ENCODE measurements around the gene DNTT. TPM values are rescaled to one million over a fixed set of nuclear protein-coding genes. Genes with fewer than 3 reads are reported as not detected.

DNTT gene
- total RNA-seq, 1 donor from 2014 or later, result 0.11 TPM

- Mint-ChIP-seq H3K4me1 (no peaks in the 10 kb centered on the region), H3K36me3 (ENCODE audit: low read depth) (no peaks in the 10 kb centered on the region), H3K4me3 (no peak overlapping the region), H3K27me3 (peaks cover 14% of the 10 kb centered on the region), H3K27ac (no peak overlapping the region), H3K9me3 (no peaks in the 10 kb centered on the region)
- intact Hi-C loops (cut with micrococcal nuclease), result no loop called here
- DNase-seq (no peak), ATAC-seq (ENCODE audit: low read depth) (no peak)
- TF ChIP-seq, protein P1, sequence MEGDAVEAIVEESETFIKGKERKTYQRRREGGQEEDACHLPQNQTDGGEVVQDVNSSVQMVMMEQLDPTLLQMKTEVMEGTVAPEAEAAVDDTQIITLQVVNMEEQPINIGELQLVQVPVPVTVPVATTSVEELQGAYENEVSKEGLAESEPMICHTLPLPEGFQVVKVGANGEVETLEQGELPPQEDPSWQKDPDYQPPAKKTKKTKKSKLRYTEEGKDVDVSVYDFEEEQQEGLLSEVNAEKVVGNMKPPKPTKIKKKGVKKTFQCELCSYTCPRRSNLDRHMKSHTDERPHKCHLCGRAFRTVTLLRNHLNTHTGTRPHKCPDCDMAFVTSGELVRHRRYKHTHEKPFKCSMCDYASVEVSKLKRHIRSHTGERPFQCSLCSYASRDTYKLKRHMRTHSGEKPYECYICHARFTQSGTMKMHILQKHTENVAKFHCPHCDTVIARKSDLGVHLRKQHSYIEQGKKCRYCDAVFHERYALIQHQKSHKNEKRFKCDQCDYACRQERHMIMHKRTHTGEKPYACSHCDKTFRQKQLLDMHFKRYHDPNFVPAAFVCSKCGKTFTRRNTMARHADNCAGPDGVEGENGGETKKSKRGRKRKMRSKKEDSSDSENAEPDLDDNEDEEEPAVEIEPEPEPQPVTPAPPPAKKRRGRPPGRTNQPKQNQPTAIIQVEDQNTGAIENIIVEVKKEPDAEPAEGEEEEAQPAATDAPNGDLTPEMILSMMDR (IDR thresholded peaks at IDR 0.05), result no peak
- ChIA-PET CTCF (interaction anchor here (1.2 to 3.7 kb wide), 2 partner anchors 90 to 303 kb away, joined by 5 to 16 read pairs; no protein-coding TSS in a partner anchor), POLR2A (interaction anchor here (1.2 kb wide), 1 partner anchor 190 kb away, joined by 3 read pairs; the partner anchor contains the start of gene ZNF518A)
Observed at GRCh38 chr10:96319754-96320474, 15.7 kb downstream of the DNTT start.

- ChIA-PET POLR2A (no interaction called here), CTCF (interaction anchor here (0.7 to 1.0 kb wide), 2 partner anchors 17 to 92 kb away, joined by 3 to 4 read pairs; no protein-coding TSS in a partner anchor)
- Mint-ChIP-seq H3K27me3 (peaks cover 7% of the 10 kb centered on the region), H3K36me3 (ENCODE audit: low read depth) (no peaks in the 10 kb centered on the region), H3K4me1 (no peaks in the 10 kb centered on the region), H3K9me3 (no peaks in the 10 kb centered on the region), H3K4me3 (no peak overlapping the region), H3K27ac (no peak overlapping the region)
- intact Hi-C loops (cut with micrococcal nuclease), result no loop called here
- TF ChIP-seq, protein P1 (IDR thresholded peaks at IDR 0.05), result no peak
- no peak for ATAC-seq (ENCODE audit: low read depth)
- no peak for DNase-seq
Observed at GRCh38 chr10:96321822-96322221, 17.6 kb downstream of the DNTT start.

- Mint-ChIP-seq H3K9me3 (no peaks in the 10 kb centered on the region), H3K4me3 (no peak overlapping the region), H3K36me3 (ENCODE audit: low read depth) (no peaks in the 10 kb centered on the region), H3K27ac (no peak overlapping the region), H3K4me1 (no peaks in the 10 kb centered on the region), H3K27me3 (peaks cover 7% of the 10 kb centered on the region)
- ATAC-seq (ENCODE audit: low read depth) (no peak), DNase-seq (no peak)
- ChIA-PET CTCF (interaction anchor here (1.1 kb wide), 1 partner anchor 305 kb away, joined by 3 read pairs; no protein-coding TSS in a partner anchor), POLR2A (no interaction called here)
- intact Hi-C loops (cut with micrococcal nuclease), result no loop called here
- TF ChIP-seq, protein P1 (IDR thresholded peaks at IDR 0.05), result no peak
Observed at GRCh38 chr10:96322275-96322674, 18.0 kb downstream of the DNTT start.

DNA sequence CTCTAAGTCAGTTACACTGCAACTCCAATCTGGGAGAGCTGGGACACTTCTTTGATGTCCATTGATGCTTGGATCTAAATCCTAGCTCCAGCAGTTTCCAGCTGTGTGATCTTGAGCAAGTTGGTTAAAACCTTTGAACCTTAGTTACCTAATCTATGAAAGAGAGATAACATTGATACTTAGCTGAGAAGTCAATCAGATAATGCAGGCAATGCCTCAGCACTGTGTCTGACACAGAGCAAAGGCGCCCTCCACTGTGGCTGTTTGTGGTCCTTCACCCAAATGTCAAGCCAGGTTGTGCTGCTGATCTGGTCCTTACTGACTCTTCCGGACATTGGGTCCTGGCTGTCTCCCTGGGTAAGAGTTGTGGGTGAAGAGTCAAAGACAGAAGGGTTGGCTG lies 20.2 kb downstream of the DNTT start:
- Mint-ChIP-seq H3K9me3 (no peaks in the 10 kb centered on the region), H3K36me3 (ENCODE audit: low read depth) (no peaks in the 10 kb centered on the region), H3K4me3 (no peak overlapping the region), H3K27ac (no peak overlapping the region), H3K4me1 (no peaks in the 10 kb centered on the region), H3K27me3 (peaks cover 10% of the 10 kb centered on the region)
- ATAC-seq (ENCODE audit: low read depth) (no peak), DNase-seq (no peak)
- CTCF ChIA-PET, result interaction anchor here (0.9 to 1.4 kb wide), 3 partner anchors 10 to 308 kb away, joined by 3 to 6 read pairs (median 5); no protein-coding TSS in a partner anchor
- TF ChIP-seq, protein P1 (IDR thresholded peaks at IDR 0.05), result no peak
- POLR2A ChIA-PET, result interaction anchor here (0.5 to 1.1 kb wide), 2 partner anchors 93 to 95 kb away, joined by 4 to 7 read pairs; no protein-coding TSS in a partner anchor
- intact Hi-C loops (cut with micrococcal nuclease), result no loop called here

DNA sequence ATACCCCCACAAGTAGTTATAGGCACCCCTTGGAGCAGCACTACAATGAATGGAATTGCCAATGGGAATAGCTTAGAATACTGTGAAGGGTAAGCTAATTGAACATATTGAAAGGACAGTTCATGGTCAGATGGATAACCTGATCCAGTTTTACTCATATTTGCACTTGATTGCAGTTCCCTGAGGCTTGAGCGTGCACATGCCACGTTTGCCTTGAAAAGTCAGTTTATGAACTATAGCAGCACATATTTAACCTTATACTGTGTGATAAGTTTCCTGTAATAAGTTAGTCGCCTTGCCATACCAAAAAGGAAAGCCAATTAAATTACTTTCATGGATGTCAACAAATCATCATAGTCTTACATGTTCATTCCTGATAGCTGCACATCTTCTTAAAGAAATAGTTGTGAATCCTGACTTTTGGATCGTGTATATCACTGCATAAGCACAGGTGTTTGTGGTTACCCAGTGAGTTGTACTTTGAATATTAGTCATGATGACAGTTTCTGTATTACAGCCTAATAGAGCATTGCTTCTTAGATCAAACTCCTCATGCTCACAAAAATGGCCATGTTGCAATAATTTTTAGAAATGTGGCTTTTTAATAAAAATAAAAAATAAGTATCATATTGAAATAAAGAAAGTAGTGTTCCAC lies 21.6 kb downstream of the DNTT start:
- no peak for DNase-seq
- Mint-ChIP-seq H3K27me3 (peaks cover 14% of the 10 kb centered on the region), H3K4me1 (no peaks in the 10 kb centered on the region), H3K4me3 (no peak overlapping the region), H3K27ac (no peak overlapping the region), H3K9me3 (no peaks in the 10 kb centered on the region), H3K36me3 (ENCODE audit: low read depth) (no peaks in the 10 kb centered on the region)
- ATAC-seq (ENCODE audit: low read depth), result no peak
- intact Hi-C loops (cut with micrococcal nuclease), result no loop called here
- ChIA-PET POLR2A (no interaction called here), CTCF (interaction anchor here (0.7 to 0.9 kb wide), 2 partner anchors 96 to 309 kb away, joined by 3 to 4 read pairs; no protein-coding TSS in a partner anchor)
- TF ChIP-seq, protein P1 (IDR thresholded peaks at IDR 0.05), result no peak
